ENCODE data around the gene STEAP3.

Gene STEAP3

DNA sequence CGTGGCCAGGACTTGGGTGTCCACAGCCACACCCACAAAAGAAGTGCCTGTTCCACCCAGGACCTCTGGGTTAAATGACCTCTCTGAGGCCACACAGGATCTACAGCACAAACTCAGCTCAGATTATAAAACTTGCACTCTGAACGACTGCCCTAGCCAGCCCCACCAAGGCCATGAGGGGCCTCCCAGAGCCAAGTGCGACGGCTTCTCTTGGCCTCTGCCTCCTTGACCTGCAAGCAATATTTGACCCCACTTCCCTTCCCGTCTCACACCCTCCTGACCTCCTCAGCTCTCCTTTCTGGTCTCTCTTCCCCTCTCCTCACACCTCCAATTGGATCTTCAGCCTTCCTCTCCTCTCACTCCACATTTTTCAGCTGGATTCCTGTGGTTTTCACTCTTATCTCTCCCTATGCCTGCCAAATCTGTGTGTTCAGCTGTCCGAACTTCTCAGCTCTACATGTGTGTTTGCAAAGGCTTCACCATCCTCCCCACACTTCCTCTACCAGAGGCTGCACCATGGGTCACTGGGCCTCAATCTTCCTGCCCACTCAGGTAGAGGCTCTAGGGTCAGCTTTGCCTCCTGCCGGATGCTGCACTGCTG, 25.3 kb upstream of the STEAP3 start:
- no peak for DNase-seq (ENCODE audit: low read depth)

DNA sequence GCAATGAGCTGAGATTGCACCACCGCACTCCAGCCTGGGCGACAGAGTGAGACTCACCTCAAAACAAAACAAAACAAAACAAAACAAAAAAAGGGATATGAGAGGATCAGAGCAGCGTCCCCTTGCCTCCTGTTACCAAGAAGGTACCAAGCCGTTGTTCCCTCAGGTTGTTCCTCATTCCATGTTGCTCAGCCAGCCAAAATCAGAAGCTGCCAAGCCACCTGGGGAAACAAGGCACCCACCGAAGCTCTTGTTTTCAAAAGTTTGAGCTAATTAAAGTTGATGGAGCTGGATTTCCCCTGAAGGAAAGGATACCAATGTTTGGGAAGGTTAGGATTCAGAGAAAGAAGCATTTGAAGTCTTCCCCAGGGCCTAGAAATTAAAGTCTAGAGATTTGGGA, 21.8 kb upstream of the STEAP3 start:
- no peak for DNase-seq (ENCODE audit: low read depth)

GRCh38 chr2:119202610-119203310, 20.9 kb upstream of the STEAP3 start:
- no peak for DNase-seq (ENCODE audit: low read depth)

GRCh38 chr2:119204525-119204924, 19.1 kb upstream of the STEAP3 start:
- no peak for DNase-seq (ENCODE audit: low read depth)

- no peak for DNase-seq (ENCODE audit: low read depth)
These were observed 18.5 kb upstream of the STEAP3 start for GRCh38 chr2:119205001-119205706.

GRCh38 chr2:119206201-119206600, 17.4 kb upstream of the STEAP3 start:
- DNase-seq (ENCODE audit: low read depth) = no peak

- no peak for DNase-seq (ENCODE audit: low read depth)
These were observed 16.2 kb upstream of the STEAP3 start for GRCh38 chr2:119207447-119207846.

- no peak for DNase-seq (ENCODE audit: low read depth)
These were observed 14.8 kb upstream of the STEAP3 start for GRCh38 chr2:119208791-119209203.

GRCh38 chr2:119212139-119212800, 11.4 kb upstream of the STEAP3 start:
- no peak for DNase-seq (ENCODE audit: low read depth)

DNA sequence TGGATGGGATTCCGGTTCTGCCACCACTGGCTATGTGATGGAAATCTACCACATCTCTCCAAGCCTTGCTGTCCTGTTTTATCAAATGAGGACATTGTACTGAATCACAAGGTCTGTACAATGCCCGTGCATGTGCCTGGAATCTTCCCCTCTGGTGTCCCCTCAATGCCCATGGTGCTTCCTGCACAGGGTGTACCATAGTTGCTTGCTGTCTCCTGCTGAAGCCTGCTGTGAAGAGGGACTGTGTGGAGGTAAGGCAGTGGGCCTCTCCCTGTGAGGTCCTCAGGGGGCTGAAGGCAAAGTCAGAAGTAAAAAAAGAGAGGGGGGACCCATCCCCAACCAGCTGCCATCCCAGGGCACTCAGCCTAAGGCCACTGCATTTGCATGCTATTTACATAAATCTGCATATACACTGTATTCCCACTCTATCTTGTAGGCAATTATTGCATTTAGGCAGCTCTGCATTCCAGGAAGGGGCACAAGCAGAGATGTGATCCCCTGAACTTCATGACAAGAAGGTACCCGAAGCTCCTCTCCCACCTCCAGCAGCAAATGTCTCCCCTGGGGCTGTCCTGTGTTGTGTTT, 9.1 kb upstream of the STEAP3 start:
- no peak for DNase-seq (ENCODE audit: low read depth)

DNA sequence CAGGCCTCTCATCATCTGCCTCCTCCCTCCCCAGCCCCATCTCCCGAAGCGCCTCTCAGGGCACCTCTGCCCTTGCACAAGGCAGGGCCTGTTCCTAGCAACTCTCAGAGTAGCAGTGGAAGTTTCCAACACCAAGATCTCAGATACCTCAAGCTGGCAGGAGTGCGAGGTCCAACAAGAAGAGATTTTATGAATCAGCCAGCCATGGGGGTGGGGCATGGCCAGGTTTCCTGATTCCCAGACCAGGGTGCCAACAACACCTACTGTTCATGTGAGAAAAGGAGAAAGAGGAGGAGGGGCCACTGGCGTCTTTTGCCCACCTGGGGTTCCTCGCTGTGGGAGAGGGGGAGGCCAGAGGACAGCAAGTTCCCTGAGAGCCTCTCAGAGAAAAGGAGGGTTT, 6.6 kb upstream of the STEAP3 start:
- DNase-seq (ENCODE audit: low read depth) = no peak

DNA sequence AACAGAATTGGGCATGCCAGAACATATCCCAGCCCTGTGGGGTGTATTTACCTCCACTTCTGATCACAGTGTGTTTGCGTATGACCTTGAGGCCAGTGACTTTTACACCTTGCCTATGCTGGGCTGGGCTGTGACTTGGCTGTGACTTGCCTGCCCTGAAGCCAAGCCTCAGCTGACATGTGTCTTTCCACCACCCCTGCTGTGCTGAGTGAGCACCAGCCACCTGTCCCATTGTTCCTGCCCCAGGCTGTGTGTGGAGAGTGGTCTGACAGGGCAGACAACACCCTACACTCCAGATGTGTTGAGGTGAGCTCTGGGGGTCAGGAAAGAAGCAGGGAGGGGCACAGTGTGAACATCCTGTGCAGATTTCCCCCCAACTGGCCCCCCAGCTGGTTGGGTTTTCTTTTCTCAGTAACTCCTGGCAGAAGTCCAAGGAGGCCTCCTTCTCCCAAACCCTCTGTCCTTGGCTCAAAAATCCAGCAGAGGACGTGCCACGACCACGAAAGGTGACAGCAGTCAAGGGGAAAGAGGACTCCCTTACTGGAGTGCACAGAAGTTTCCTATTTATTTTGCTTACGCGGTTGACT, 5.1 kb upstream of the STEAP3 start:
- DNase-seq (ENCODE audit: low read depth) = no peak

DNA sequence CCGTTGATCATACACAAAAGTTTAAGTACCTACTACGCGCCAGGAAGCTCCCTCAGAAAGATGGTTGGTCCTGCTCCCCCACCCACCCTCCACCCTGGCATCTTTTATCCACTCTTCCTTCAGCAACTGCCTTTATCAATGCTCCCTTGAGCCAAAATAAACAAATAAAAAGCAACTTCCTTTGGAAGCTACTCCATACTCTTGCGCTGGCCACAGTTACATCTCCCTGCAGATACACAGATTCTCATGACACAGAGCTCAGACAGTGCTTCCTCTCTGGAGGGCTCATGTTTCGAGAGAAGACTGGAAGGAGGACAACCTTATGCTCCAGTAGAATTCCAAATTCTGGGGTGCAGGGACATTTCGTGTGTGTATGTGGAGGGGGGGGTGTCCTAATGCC, 3.8 kb upstream of the STEAP3 start:
- no peak for DNase-seq (ENCODE audit: low read depth)

- no peak for DNase-seq (ENCODE audit: low read depth)
These were observed 2.8 kb upstream of the STEAP3 start for GRCh38 chr2:119220720-119221301.

GRCh38 chr2:119221609-119222008, 2.0 kb upstream of the STEAP3 start:
- DNase-seq (ENCODE audit: low read depth) = no peak

DNA sequence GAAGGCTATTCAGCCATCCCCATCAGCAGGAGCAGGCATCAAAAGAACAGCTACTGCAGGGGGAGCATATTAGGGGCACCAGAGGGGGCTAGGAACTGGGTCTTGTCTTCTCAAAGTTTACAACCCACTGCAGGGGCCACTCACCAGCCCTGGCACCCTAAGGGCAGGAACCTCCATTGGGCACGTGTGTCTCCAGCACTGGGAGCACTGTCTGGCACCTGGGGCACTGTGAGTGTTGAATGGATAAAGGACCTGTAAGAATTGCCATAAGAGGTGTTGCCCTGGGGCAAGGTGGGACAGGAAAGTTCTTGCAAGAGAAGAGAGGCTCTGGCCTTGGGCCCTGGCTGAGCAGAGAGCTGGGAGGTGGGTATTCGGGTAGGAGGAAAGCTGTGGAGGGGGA, 1.4 kb upstream of the STEAP3 start:
- no peak for DNase-seq (ENCODE audit: low read depth)

DNA sequence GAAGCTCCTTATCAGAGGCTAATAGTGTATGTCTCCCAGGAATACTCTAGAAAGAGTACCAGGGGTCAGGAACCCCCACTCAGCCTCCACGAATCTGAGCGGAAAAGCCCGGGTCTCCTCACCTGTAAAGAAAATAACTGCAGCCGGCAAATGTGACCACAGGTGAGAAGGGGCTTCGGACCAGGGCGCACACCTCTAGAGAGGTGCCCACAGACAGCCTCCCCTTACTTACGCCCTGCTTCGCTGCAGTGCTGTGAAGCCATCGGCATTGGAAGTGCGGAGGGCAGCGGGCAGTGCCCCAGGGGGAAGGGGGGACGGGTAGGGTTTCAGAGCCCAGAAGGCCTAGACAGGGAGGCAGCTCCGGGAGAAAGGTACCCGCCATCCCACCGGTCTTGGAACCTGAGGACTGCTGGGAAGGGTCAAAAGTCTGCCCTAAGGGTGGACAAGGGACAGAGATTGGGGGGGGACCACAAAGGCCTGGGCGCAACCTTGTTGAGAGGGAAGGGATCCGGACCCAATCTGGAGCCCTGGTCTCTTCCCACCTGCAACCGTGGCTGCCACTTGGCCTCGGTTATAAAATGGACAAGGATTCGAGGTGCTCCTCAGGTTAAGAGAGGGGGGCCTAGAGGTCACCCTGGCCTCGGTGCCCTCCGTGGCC, 642 bp upstream of the STEAP3 start:
- no peak for DNase-seq (ENCODE audit: low read depth)

DNA sequence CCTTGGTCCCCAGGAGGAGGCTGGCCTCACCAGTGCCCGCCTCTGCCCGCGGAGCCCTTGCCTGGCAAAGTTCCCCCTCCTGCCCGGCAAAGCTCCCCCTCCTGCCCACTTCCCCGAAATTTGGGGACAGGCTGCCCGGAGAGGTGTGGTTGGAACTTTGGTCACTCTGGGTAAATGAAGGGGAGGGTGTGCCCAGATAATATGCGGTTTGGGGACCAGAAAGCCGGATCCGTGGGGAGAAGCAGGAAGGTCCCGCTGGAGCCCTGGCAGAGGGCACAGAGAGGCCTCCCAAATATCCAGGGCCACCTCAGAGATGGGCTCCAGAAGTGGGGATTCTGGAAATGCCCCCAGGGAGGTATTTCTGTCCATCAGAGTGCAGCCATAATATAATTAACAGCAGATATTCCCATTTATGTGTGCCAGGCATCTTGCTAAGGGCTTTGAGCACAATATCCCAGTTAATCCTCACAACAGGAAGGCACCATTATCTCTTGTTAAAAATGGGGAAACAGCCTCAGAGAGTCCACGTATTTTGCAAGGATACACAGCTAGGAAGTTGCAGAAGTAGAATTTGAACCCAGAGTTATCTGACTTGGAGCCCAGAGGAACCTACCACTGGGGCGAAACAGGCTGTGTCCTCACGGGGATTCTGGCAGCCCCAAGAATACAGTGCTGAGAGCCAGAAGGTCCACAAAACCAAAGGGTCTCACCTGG, 914 bp downstream of the STEAP3 start:
- no peak for DNase-seq (ENCODE audit: low read depth)

GRCh38 chr2:119225105-119225865, 1.7 kb downstream of the STEAP3 start:
- no peak for DNase-seq (ENCODE audit: low read depth)

GRCh38 chr2:119225926-119226325, 2.3 kb downstream of the STEAP3 start:
- DNase-seq (ENCODE audit: low read depth) = no peak

All from stimulated activated CD4-positive, alpha-beta T cell treated with anti-CD3 and anti-CD28 coated beads, Interleukin-2, amount 100 ng/mL, for 4 hours (primary cell).